Right renal cortex interstitium (tissue), 3 donors: ENCODE measurements around the gene VN1R5. TPM values are rescaled to one million over a fixed set of nuclear protein-coding genes. Genes with fewer than 3 reads are reported as not detected.

Experiments used
- DNase-seq, 3 donors: peaks; one replicate each; pipeline ENCODE4 v3.0.0-alpha.2; 2013; ENCODE audit warnings: low read depth in 3 of 3, low spot score in 2 of 3
- polyA plus RNA-seq, 3 donors: library from polyadenylated mRNA; unstranded; fragments of 120-200 nt; gene quantifications; one replicate each; pipeline ENCODE4 v1.2.1, GENCODE V29; 2013; ENCODE audit not compliant: insufficient read length in 3 of 3

VN1R5 gene
- polyA plus RNA-seq, 3 donors, result 0.10 to 0.14 TPM; not detected in 1

- no peak for DNase-seq
Observed at GRCh38 chr1:247299723-247300381, 44.0 kb downstream of the VN1R5 start.

GRCh38 chr1:247300491-247301175 lies 44.8 kb downstream of the VN1R5 start:
- DNase-seq, result no peak

- no peak for DNase-seq
Observed at GRCh38 chr1:247301176-247301540, 45.3 kb downstream of the VN1R5 start.

- no peak for DNase-seq
Observed at GRCh38 chr1:247303216-247303615, 47.3 kb downstream of the VN1R5 start.

GRCh38 chr1:247304031-247304430 lies 48.2 kb downstream of the VN1R5 start:
- no peak for DNase-seq

Other genes with a start within 250 kb of the VN1R5 start
- 1 to 10 TPM; 3.5 to 5.5 (median 4.5) TPM for gene ZNF695, start 248.0 kb upstream of the VN1R5 start, polyA plus RNA-seq
- gene ZNF670, start 177.3 kb upstream of the VN1R5 start, polyA plus RNA-seq, result 1 to 10 TPM; 8.6 to 9.5 (median 8.7) TPM
- gene ZNF669, start 151.7 kb upstream of the VN1R5 start, polyA plus RNA-seq, result 10 to 100 TPM; 12.9 to 15.2 (median 15.0) TPM
- gene ZNF124, start 84.1 kb upstream of the VN1R5 start, polyA plus RNA-seq, result 10 to 100 TPM; 22.5 to 28.1 (median 22.9) TPM
- 10 to 100 TPM; 34.1 to 35.0 (median 34.3) TPM for gene ZNF496, start 75.8 kb downstream of the VN1R5 start, polyA plus RNA-seq
- gene NLRP3, start 160.1 kb downstream of the VN1R5 start, polyA plus RNA-seq, result 1 to 10 TPM in 2 of 3 donors, under 1 TPM in 1; 0.90 to 1.2 (median 1.0) TPM
- gene OR2B11, start 202.0 kb downstream of the VN1R5 start, polyA plus RNA-seq, result under 1 TPM in 2 of 3 donors, not detected in 1; 0.07 to 0.18 TPM